GM12891 (cell line): Measurements from ENCODE around the gene CPEB1.

Experiments
- POLR2A ChIP-seq: IDR thresholded peaks from 2 replicates; pipeline ENCODE4 v1.6.1; 2011; ENCODE audit warnings: low read depth, low read length, control low read depth
- POLR2AphosphoS5 ChIP-seq: IDR thresholded peaks from 2 replicates; pipeline ENCODE4 v1.6.1; 2011; ENCODE audit warnings: low read depth, low read length, control low read depth

- TF ChIP-seq POLR2AphosphoS5 = no peak
- no peak for TF ChIP-seq POLR2A
These were observed 15.5 kb upstream of the CPEB1 start for GRCh38 chr15:82662641-82663040.
